Inferior parietal cortex (tissue), 1 donor: ENCODE data around the gene AZGP1.
"Not testable (repeated sequence)": the region's sequence is repeated elsewhere in the genome, so short reads cannot be mapped to it uniquely, and the experiment has no call there.

Source experiments
- DNase-seq: peaks from one replicate; pipeline ENCODE4 v3.0.0-alpha.2; 2016; ENCODE audit errors: extremely low spot score

AZGP1 gene

GRCh38 chr7:99952649-99953048 is 23.2 kb downstream of the AZGP1 start:
- not testable (repeated sequence) for DNase-seq

- not testable (repeated sequence) for DNase-seq
Measured at GRCh38 chr7:99950819-99951218, 25.0 kb downstream of the AZGP1 start.

- DNase-seq: no peak
Measured at GRCh38 chr7:99949645-99950228, 26.1 kb downstream of the AZGP1 start.

GRCh38 chr7:99947608-99948007 is 28.2 kb downstream of the AZGP1 start:
- DNase-seq: no peak

GRCh38 chr7:99944497-99945070 is 31.2 kb downstream of the AZGP1 start:
- no peak for DNase-seq

GRCh38 chr7:99943641-99944496 is 32.0 kb downstream of the AZGP1 start:
- DNase-seq: no peak

GRCh38 chr7:99938296-99938695 is 37.5 kb downstream of the AZGP1 start:
- DNase-seq: no peak

- not testable (repeated sequence) for DNase-seq
Measured at GRCh38 chr7:99935009-99935408, 40.8 kb downstream of the AZGP1 start.

- DNase-seq: no peak
Measured at GRCh38 chr7:99930376-99930775, 45.5 kb downstream of the AZGP1 start.

- DNase-seq: no peak
Measured at GRCh38 chr7:99929730-99930053, 46.1 kb downstream of the AZGP1 start.

GRCh38 chr7:99928994-99929729 is 46.7 kb downstream of the AZGP1 start, which contains the start of gene GJC3:
Gene GJC3 (minus strand): TSS chr7:99929620. CDS start chr7:99929620, 0 bp downstream.
- peak; percentile 26 for DNase-seq

GRCh38 chr7:99928188-99928587 is 47.6 kb downstream of the AZGP1 start:
- no peak for DNase-seq

GRCh38 chr7:99927536-99927935 is 48.3 kb downstream of the AZGP1 start:
- DNase-seq: no peak

GRCh38 chr7:99926321-99926720 is 49.5 kb downstream of the AZGP1 start:
- no peak for DNase-seq

- no peak for DNase-seq
Measured at GRCh38 chr7:99923200-99923599, 52.6 kb downstream of the AZGP1 start.

- DNase-seq: no peak
Measured at GRCh38 chr7:99920149-99920548, 55.7 kb downstream of the AZGP1 start.

GRCh38 chr7:99919814-99920112 is 56.1 kb downstream of the AZGP1 start:
- DNase-seq: no peak

- peak; percentile 96 for DNase-seq
Measured at GRCh38 chr7:99918959-99919813, 56.6 kb downstream of the AZGP1 start, which contains the start of gene TRIM4. Gene TRIM4 (minus strand): TSS chr7:99919530. CDS start chr7:99919401, 129 bp downstream.
